ENCODE measurements around the gene ARMC5. TPM values are rescaled to one million over a fixed set of nuclear protein-coding genes. Genes with fewer than 3 reads are reported as not detected.

ARMC5 gene
- total RNA-seq, 2 donors from 2014 or later, result 8.8 to 10.8 TPM

DNA sequence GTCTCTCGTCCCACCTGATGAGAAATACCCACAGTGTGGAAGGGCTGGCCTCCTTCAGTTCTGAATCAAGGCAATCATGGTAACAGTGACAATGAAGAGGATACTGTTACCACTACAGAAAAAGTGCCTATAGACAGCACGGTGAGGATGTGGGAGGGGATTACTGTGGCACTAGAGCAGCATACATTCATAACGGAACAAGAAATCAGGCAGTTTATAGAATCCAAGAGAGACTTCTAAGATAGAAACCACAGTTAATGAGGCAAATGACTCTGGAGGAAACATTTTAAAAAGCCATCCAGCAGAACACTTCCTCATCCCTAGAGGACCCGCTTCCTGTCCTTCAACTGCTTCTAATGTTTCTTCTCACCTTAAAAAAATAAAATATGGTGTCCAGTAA lies 46.2 kb downstream of the ARMC5 start:
- peaks cover 14 to 45% of the 10 kb centered on the region in 2 donors for H3K4me1 ChIP-seq (ENCODE audit: control insufficient read depth in 1 of 2, low read depth in 2 of 2)
- no peaks in the 10 kb centered on the region for H3K9me3 ChIP-seq
- H3K4me3 ChIP-seq, result no peak overlapping the region
- TF ChIP-seq, protein P1, sequence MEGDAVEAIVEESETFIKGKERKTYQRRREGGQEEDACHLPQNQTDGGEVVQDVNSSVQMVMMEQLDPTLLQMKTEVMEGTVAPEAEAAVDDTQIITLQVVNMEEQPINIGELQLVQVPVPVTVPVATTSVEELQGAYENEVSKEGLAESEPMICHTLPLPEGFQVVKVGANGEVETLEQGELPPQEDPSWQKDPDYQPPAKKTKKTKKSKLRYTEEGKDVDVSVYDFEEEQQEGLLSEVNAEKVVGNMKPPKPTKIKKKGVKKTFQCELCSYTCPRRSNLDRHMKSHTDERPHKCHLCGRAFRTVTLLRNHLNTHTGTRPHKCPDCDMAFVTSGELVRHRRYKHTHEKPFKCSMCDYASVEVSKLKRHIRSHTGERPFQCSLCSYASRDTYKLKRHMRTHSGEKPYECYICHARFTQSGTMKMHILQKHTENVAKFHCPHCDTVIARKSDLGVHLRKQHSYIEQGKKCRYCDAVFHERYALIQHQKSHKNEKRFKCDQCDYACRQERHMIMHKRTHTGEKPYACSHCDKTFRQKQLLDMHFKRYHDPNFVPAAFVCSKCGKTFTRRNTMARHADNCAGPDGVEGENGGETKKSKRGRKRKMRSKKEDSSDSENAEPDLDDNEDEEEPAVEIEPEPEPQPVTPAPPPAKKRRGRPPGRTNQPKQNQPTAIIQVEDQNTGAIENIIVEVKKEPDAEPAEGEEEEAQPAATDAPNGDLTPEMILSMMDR (IDR thresholded peaks at IDR 0.05), result no peak
- no peak overlapping the region for H3K27ac ChIP-seq
- no peak for ATAC-seq (ENCODE audit: insufficient number of reproducible peaks, low FRiP score, low read depth)
- H3K36me3 ChIP-seq, result no peaks in the 10 kb centered on the region
- no peak for DNase-seq (ENCODE audit: low spot score)
- H3K27me3 ChIP-seq (replicated peaks; ENCODE audit: insufficient read depth), result no peaks in the 10 kb centered on the region

DNA sequence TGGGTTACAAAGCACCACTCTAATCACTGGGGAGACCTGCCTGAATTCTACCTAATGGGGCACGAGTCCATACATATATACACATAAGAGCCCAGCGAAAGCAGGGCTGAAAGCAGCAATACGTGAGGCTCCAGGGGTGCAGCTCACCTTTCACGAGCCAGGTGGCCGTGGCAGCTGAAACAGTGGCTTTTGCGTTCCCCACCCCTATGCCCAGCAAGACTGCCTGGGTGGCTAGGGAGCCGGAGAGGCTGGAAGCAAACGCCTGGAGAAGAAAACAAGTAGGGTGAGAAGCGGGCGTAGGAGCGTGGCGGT lies 48.3 kb downstream of the ARMC5 start:
- H3K9me3 ChIP-seq, result no peaks in the 10 kb centered on the region
- no peak for DNase-seq (ENCODE audit: low spot score)
- H3K36me3 ChIP-seq, result no peaks in the 10 kb centered on the region
- TF ChIP-seq, protein P1 (IDR thresholded peaks at IDR 0.05), result no peak
- peaks cover 14 to 40% of the 10 kb centered on the region in 2 donors for H3K4me1 ChIP-seq (ENCODE audit: control insufficient read depth in 1 of 2, low read depth in 2 of 2)
- no peak for ATAC-seq (ENCODE audit: insufficient number of reproducible peaks, low FRiP score, low read depth)
- peak overlapping the region; percentile 91 to 95 for H3K27ac ChIP-seq
- H3K4me3 ChIP-seq, result peak overlapping the region; percentile 87
- no peaks in the 10 kb centered on the region for H3K27me3 ChIP-seq (replicated peaks; ENCODE audit: insufficient read depth)

DNA sequence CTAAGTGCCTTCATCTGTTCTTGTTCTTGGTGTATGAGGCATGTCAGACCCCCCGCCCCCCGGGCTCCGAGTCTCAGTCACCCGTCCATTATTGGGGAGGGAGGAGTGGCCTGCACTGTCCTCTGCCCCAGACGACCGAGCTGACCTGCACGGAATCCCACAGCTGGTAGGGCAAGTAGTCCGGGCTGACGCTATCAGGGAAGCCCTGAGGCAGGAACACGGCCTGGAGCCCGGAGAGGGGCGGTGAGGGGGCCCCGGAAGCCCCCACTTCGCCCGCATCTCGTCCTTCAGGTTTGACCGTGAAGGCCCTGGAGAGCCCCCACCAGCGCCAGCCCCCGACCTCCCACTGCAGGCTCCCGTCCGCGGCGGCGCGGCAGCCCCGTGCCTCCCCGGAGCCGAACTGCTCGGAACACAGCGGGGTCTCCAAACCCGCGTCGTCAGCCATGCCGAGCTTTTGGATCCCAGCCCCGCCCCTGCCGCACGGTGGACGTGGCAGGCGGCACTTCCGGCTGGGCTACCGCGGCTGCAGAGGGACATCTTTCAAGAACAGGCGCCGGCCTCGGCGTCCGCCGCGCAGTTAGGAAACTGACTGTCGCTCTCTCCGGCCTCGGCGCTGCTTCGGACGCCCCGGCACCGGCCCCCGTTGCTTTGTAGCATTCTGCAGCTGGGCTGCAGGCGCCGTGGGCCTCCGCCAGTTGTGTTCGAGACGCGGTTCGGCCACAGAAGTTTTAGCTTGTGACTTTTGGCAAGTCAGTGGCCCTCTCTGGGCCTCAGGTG lies 48.8 kb downstream of the ARMC5 start, which contains the start of gene RUSF1:
TSS of gene RUSF1 (minus strand) at position 463 of the 777 bp plus-strand sequence. CDS start at position 445, 18 bp downstream.
- Histone ChIP-seq H3K4me1 (ENCODE audit: control insufficient read depth in 1 of 2, low read depth in 2 of 2) (peaks cover 14 to 35% of the 10 kb centered on the region in 2 donors), H3K27ac (peak within 1 kb of the TSS; percentile 91 to 95), H3K4me3 (peak within 1 kb of the TSS; percentile 87), H3K27me3 (replicated peaks; ENCODE audit: insufficient read depth) (no peaks in the 10 kb centered on the region), H3K9me3 (no peaks in the 10 kb centered on the region), H3K36me3 (no peaks in the 10 kb centered on the region)
- DNase-seq (ENCODE audit: low spot score) (peak; percentile 62), ATAC-seq (ENCODE audit: insufficient number of reproducible peaks, low FRiP score, low read depth) (peak; percentile 83)
- TF ChIP-seq, protein P1 (IDR thresholded peaks at IDR 0.05), result no peak

DNA sequence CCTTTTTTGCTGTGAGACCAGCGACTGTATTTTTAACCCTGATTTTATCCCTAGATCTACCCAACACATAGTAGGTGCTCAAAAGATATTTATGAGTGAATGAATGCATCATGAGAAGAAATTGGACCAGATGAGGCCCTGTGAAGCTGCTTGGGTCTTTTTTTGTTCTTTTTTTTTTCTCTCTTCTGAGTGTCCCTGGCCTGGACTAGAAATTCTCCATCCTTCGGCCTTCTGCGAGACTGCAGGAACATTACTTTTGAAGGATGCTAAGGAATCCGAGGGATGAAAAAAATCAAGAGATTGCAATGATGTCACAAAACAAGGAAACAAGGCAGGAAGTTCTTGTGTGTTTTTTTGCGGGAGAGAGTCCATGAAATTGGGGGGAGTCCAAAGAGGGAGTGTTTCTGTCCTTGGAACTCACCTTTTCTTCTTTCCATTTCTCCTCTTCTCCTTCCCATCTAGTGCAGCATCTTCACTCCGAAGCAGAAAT lies 49.5 kb downstream of the ARMC5 start:
- Histone ChIP-seq H3K36me3 (no peaks in the 10 kb centered on the region), H3K27me3 (replicated peaks; ENCODE audit: insufficient read depth) (no peaks in the 10 kb centered on the region), H3K4me3 (peak overlapping the region; percentile 87), H3K9me3 (no peaks in the 10 kb centered on the region), H3K4me1 (ENCODE audit: control insufficient read depth in 1 of 2, low read depth in 2 of 2) (peaks cover 14 to 30% of the 10 kb centered on the region in 2 donors), H3K27ac (peak overlapping the region; percentile 91 to 95)
- TF ChIP-seq, protein P1 (IDR thresholded peaks at IDR 0.05), result no peak
- DNase-seq (ENCODE audit: low spot score) (no peak), ATAC-seq (ENCODE audit: insufficient number of reproducible peaks, low FRiP score, low read depth) (peak; percentile 19)

DNA sequence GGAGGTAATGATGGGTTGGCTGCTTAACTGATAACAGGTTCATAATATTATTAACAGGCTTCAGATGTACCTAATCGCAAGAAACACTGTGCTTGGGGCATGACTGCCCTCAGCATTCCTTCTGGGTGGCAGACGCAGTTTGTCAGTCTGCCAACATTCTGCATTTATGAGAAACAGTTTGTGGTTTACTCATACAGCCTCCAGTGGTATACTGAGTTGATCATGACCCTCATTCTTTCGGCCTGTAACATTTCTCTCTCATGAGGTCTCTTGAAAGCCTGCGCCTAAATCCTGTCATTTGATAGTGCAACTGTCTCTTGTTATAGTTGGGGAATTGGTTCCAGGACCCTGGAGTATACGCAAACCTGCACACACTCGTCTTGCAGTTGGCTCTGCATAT lies 53.8 kb downstream of the ARMC5 start:
- Histone ChIP-seq H3K27me3 (replicated peaks; ENCODE audit: insufficient read depth) (no peaks in the 10 kb centered on the region), H3K36me3 (no peaks in the 10 kb centered on the region), H3K4me1 (ENCODE audit: control insufficient read depth in 1 of 2, low read depth in 2 of 2) (peaks cover 7 to 16% of the 10 kb centered on the region in 2 donors), H3K27ac (no peak overlapping the region), H3K9me3 (no peaks in the 10 kb centered on the region), H3K4me3 (no peak overlapping the region)
- TF ChIP-seq, protein P1 (IDR thresholded peaks at IDR 0.05), result no peak
- no peak for DNase-seq (ENCODE audit: low spot score)
- ATAC-seq (ENCODE audit: insufficient number of reproducible peaks, low FRiP score, low read depth), result no peak

All from thoracic aorta (tissue), 2 donors.